HG03135 (cell line): ENCODE results near the gene ZFP2.

Source experiments
- ATAC-seq: cut with Tn5 transposase; IDR thresholded peaks from one replicate; pipeline ENCODE4 v1.9.1; 2021; ENCODE audit warnings: mild to moderate bottlenecking, moderate library complexity; ENCODE audit not compliant: unreplicated experiment

Gene ZFP2

GRCh38 chr5:178965465-178966055 lies 69.8 kb downstream of the ZFP2 start:
- ATAC-seq = no peak

GRCh38 chr5:178981381-178981780 lies 85.7 kb downstream of the ZFP2 start:
- no peak for ATAC-seq
